Lower lobe of right lung (tissue), 2 donors: Measurements from ENCODE around the gene WNK2. TPM values are rescaled to one million over a fixed set of nuclear protein-coding genes. Genes with fewer than 3 reads are reported as not detected.

ENCODE experiments used
- ATAC-seq, 2 donors: fragments of 200-7000 bp; cut with Tn5 transposase; one replicate each; pipeline ENCODE4 v1.9.1; 2020 to 2022; ENCODE audit warnings: mild to moderate bottlenecking in 2 of 2, moderate library complexity in 2 of 2
- DNase-seq: peaks from one replicate; pipeline ENCODE4 v3.0.0-alpha.2; 2020
- H3K27ac ChIP-seq: fragments of 200-600 bp; one replicate; pipeline ENCODE4 v1.8.0; 2022
- H3K27me3 ChIP-seq: fragments of 200-600 bp; one replicate; pipeline ENCODE4 v1.8.0; 2022; ENCODE audit warnings: low read depth
- H3K36me3 ChIP-seq: fragments of 200-600 bp; one replicate; pipeline ENCODE4 v1.8.0; 2022; ENCODE audit warnings: mild to moderate bottlenecking
- H3K4me1 ChIP-seq: fragments of 200-600 bp; one replicate; pipeline ENCODE4 v1.8.0; 2022
- H3K4me3 ChIP-seq: fragments of 200-600 bp; one replicate; pipeline ENCODE4 v1.8.0; 2022; ENCODE audit warnings: mild to moderate bottlenecking
- H3K9me3 ChIP-seq: fragments of 200-600 bp; one replicate; pipeline ENCODE4 v1.8.0; 2022
- intact Hi-C: fragments of 100-400 bp; cut with DNase I; formaldehyde crosslinking; loops from one replicate; pipeline ENCODE4 v1.11.0; 2022
- total RNA-seq: library from RNA; stranded (reverse); fragmentation: NEBNext Ultra II Directional; extraction: Animal tissue kit (Norgen Biotek cat#: 25700); gene quantifications from one replicate; pipeline ENCODE4 v1.2.1, GENCODE V29; 2021
- TF ChIP-seq, protein P1 (sequence below): fragments of 200-600 bp; IDR thresholded peaks from one replicate; pipeline ENCODE4 v1.8.0; 2022; ENCODE audit warnings: antibody characterized with exemption, mild to moderate bottlenecking
- donor health status: DM: no; HTN: yes; CAD: no; lungs with severe emphysema.

Gene WNK2
- total RNA-seq, 1 donor from 2014 or later: 7.7 TPM

- ATAC-seq (no peak), DNase-seq (no peak)
- no peaks in the 10 kb centered on the region for H3K36me3 ChIP-seq
- intact Hi-C loops: no loop called here
- H3K27ac ChIP-seq: no peak overlapping the region
- no peaks in the 10 kb centered on the region for H3K27me3 ChIP-seq
- no peaks in the 10 kb centered on the region for H3K4me1 ChIP-seq
- no peak overlapping the region for H3K4me3 ChIP-seq
- TF ChIP-seq, protein P1, sequence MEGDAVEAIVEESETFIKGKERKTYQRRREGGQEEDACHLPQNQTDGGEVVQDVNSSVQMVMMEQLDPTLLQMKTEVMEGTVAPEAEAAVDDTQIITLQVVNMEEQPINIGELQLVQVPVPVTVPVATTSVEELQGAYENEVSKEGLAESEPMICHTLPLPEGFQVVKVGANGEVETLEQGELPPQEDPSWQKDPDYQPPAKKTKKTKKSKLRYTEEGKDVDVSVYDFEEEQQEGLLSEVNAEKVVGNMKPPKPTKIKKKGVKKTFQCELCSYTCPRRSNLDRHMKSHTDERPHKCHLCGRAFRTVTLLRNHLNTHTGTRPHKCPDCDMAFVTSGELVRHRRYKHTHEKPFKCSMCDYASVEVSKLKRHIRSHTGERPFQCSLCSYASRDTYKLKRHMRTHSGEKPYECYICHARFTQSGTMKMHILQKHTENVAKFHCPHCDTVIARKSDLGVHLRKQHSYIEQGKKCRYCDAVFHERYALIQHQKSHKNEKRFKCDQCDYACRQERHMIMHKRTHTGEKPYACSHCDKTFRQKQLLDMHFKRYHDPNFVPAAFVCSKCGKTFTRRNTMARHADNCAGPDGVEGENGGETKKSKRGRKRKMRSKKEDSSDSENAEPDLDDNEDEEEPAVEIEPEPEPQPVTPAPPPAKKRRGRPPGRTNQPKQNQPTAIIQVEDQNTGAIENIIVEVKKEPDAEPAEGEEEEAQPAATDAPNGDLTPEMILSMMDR: no peak
- no peaks in the 10 kb centered on the region for H3K9me3 ChIP-seq
Observed at GRCh38 chr9:93166699-93167098, 17.2 kb upstream of the WNK2 start.

- Histone ChIP-seq H3K27ac (no peak overlapping the region), H3K27me3 (no peaks in the 10 kb centered on the region), H3K36me3 (no peaks in the 10 kb centered on the region), H3K4me3 (no peak overlapping the region), H3K9me3 (no peaks in the 10 kb centered on the region), H3K4me1 (no peaks in the 10 kb centered on the region)
- TF ChIP-seq, protein P1: no peak
- DNase-seq (no peak), ATAC-seq (no peak)
- intact Hi-C loops: no loop called here
Observed at GRCh38 chr9:93167185-93167584, 16.8 kb upstream of the WNK2 start.

DNA sequence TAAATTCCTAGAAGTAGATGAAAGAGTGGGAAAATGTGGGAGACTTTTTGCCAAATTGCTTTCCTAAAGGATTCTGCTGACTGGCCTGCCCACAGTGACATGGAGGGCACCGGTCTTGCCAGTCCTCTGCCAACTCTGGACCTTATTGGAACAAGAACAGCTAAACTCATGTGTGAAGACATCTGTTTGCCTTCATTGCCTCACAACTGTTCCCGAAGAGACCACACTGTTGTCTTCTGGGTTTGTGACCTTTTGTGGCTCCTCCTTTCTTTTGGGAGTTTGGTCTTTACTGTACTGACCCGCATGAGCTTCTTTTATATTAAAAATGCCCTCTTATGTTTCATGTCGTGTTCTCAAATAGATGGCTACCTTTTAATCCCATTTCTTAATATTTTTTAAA lies 16.1 kb upstream of the WNK2 start:
- Histone ChIP-seq H3K4me1 (no peaks in the 10 kb centered on the region), H3K27ac (no peak overlapping the region), H3K36me3 (no peaks in the 10 kb centered on the region), H3K9me3 (no peaks in the 10 kb centered on the region), H3K27me3 (no peaks in the 10 kb centered on the region), H3K4me3 (no peak overlapping the region)
- intact Hi-C loops: no loop called here
- DNase-seq: no peak
- TF ChIP-seq, protein P1: no peak
- no peak for ATAC-seq

DNA sequence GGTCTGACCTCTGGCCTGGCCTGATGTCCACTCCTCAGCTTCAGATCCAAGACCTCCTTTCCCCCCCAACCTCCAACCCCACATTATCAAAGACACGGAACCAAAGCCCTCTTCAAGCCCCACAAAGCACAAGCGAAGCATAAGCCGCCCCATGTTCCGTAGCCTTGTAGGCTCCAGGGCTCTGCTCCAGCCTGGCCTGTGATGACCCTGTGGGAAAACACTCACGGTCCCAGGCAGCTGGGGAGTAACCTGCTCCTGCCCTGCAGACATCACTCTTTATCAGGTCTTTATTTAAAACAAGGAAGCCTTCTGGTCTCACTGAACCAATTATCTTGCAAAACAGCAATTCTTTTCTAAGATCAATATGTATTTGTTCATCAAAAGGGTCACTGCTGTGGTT lies 15.4 kb upstream of the WNK2 start:
- no peak overlapping the region for H3K27ac ChIP-seq
- intact Hi-C loops: no loop called here
- no peak for DNase-seq

DNA sequence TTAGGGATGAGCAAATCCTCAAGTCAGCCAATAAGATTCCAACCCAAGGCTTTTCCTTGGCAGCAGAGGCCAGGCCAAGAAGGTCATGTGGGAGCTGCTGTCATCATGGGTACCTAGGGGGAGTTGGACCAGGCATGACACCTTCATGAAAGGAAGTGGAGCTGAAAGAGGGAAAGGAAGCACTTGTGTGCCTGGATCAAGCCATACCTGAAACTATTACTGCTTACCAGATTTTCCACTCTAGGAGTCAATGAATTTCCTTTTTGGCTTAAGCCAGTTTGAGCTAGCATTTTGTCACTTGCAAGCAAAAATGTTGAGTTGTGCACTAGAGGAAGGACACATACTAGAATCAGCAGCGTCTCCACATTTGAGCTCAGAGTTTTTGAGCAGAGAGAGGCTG lies 14.5 kb upstream of the WNK2 start:
- TF ChIP-seq, protein P1: no peak
- no peak for ATAC-seq
- intact Hi-C loops: no loop called here
- DNase-seq: no peak
- Histone ChIP-seq H3K4me3 (no peak overlapping the region), H3K4me1 (no peaks in the 10 kb centered on the region), H3K36me3 (no peaks in the 10 kb centered on the region), H3K27ac (no peak overlapping the region), H3K9me3 (no peaks in the 10 kb centered on the region), H3K27me3 (no peaks in the 10 kb centered on the region)

More for the DNA sequence above, 15.4 kb upstream of the WNK2 start:
- H3K9me3 ChIP-seq: no peaks in the 10 kb centered on the region
- TF ChIP-seq, protein P1: no peak
- no peaks in the 10 kb centered on the region for H3K27me3 ChIP-seq
- H3K4me1 ChIP-seq: no peaks in the 10 kb centered on the region
- H3K4me3 ChIP-seq: no peak overlapping the region
- H3K36me3 ChIP-seq: no peaks in the 10 kb centered on the region
- no peak for ATAC-seq

DNA sequence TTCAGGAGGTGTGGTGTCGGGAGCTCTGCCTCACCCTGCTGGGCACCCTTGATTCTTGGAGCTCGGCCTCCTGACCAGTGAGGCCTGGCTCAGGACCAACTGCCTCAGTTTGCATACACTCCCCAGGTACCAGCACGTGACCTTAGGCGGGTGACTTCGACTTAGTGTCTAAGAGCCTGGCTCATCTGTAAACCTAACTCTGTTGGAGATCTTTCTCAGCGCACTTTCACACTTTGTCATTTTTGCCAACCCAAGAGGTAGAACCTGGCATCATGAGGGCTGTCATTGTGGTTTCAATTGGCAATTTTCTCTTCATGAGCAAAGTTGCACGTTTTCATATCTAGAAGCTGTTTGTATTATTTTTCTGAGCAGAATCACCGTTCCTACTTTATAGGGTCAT lies 13.4 kb upstream of the WNK2 start:
- Histone ChIP-seq H3K4me3 (no peak overlapping the region), H3K36me3 (no peaks in the 10 kb centered on the region), H3K9me3 (no peaks in the 10 kb centered on the region), H3K27me3 (no peaks in the 10 kb centered on the region), H3K27ac (no peak overlapping the region), H3K4me1 (no peaks in the 10 kb centered on the region)
- intact Hi-C loops: no loop called here
- TF ChIP-seq, protein P1: no peak
- DNase-seq (no peak), ATAC-seq (no peak)
